Activated effector memory CD4-positive, alpha-beta T cell treated with anti-CD3 and anti-CD28 coated beads, Interleukin-2, amount 50 U/mL, for 16 hours (primary cell): ENCODE results near the gene SF3B2.
"Not testable (repeated sequence)": the region's sequence is repeated elsewhere in the genome, so short reads cannot be mapped to it uniquely, and the experiment has no call there.

Experiments
- DNase-seq: peaks from one replicate; pipeline ENCODE4 v3.0.0-alpha.2; 2020

SF3B2 gene

DNA sequence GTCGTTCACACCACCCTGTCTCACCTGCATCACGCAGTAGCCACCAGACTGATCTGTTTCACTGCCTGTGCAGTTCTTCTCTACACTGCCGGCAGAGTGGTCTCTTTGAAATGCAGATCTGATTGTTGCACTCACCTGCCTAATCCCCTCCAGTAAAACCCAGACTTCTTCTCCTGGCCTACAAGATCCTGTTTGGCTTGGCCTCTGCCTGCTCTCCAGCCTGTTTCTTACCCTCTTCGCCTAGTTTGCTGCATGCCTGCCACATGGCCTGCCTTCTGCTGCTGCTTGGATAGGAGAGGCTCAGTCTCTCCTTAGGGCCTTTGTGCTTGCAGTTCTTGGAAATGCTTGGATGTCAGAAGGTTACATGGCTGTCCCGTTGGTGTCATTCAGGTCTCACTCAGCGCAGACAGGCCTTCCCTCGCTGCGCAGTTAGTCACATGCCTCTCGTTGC lies 59.9 kb downstream of the SF3B2 start:
- DNase-seq: no peak

GRCh38 chr11:66112601-66113499 lies 60.7 kb downstream of the SF3B2 start:
- no peak for DNase-seq

DNA sequence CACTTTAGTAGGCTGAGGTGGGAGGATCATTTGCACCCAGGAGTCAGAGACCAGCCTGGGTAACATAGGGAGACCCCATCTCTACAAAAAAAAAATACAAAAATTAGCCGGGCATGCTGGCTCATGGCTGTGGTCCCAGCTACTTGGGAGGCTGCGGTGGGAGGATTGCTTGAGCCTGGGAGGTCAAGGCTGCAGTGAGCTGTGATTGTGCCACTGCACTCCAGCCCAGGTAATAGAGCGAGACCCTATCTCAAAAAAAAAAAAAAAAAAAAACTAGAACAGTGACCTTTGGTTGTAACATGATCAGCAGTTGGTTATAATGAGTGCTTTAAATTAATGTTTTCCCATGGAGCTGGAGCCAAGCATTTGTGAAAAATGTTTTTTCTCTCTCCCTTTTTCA lies 62.8 kb downstream of the SF3B2 start:
- not testable (repeated sequence) for DNase-seq

DNA sequence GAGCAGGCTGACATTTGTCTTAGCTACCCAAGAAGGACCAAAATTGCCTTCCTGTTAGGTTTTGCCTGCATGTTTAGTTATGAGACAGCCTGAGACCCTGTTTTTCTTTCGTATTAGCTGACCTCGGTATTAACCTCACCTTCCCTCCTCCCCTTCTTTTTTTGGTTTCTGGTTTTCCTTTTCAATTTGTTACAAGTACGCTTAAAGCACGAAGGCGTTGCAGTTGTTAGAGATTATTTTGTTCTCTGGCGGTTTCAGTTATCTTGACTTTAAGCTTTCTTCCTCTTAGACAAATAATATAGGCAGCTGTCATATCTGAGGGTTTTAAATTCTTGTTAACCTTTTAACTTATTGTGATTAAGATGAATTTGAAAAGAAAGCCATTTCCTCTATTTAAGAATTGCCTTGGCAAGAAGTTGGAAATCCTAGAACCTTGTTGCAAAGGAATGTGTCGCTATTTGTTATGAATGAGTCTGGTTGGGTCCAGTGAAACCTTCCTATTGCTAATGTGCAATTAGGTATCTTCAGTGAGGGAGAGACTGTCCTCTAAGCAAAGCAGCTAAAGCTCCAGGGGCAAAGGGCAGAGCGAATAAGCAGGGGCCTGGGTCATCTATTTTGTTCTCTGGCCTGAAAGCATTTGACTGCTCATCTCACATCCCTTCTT lies 63.6 kb downstream of the SF3B2 start:
- no peak for DNase-seq

DNA sequence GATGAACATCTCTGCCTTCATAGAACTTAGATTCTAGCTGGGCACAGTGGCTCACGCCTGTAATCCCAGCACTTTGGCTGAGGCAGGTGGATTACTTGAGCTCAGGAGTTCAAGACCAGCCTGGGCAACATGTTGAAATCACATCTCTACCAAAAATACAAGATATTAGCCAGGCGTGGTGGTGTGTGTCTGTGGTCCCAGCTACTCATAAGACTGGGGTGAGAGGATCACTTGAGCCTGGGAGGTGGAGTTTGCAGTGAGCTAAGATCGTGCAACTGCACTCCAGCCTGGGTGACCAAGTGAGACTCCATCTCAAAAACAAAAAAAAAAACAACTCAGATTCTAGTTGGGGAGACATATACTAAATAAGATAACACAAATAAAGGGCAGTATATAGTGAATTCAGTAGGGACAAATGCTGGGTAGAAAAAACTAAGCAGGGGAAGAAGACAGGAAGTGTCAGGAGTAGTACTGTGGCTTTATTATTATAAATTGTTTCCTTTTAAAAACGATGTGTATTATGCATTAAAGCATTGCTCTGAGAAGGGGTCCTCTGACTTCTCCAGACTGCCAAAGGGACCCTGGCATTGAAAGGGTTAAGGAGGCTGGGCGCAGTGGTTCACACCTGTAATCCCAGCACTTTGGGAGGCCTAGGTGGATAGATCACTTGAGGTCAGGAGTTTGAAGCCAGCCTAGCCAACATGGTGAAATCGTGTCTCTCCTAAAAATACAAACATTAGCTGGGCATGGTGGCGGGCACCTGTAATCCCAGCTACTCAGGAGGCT lies 64.6 kb downstream of the SF3B2 start:
- no peak for DNase-seq

DNA sequence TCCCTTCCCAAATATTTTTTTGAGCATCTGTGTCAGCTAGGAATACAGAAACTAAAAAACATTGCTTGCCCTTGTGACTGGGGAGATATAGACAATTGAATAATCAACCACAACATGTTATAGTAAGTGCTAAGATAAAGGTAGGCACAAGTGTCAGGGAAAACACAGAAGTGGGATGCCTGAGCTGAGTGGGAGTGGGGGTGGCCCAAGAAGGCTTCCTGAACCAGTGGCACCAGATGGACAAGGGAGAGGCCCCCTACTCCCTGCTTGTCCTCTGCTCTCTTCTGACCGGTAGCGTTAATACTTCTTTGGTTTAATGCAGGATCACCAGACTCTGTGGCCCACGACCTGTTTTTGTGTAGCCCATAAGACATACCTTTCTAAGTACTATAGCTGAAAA lies 66.7 kb downstream of the SF3B2 start:
- no peak for DNase-seq
